SK-N-SH treated with all-trans-retinoic acid at 6 μM for 48 hours (cell line): ENCODE data around the gene AUTS2.
A peak's percentile ranks its signal among the peaks of the same experiment; 100 is the strongest.

Source experiments
- ATAC-seq: fragments of 200-7000 bp; cut with Tn5 transposase; 3 replicates; pipeline ENCODE4 v1.9.1; 2020; ENCODE audit warnings: mild to moderate bottlenecking, moderate library complexity
- ARNTL ChIP-seq: fragments of 450-650 bp; formaldehyde crosslinking; IDR thresholded peaks from 2 replicates; pipeline ENCODE4 v1.5.0; 2020; ENCODE audit warnings: low read depth, mild to moderate bottlenecking, moderate library complexity, borderline replicate concordance
- BACH2 ChIP-seq: fragments of 250-450 bp; sonication (Bioruptor Pico); IDR thresholded peaks from 2 replicates; pipeline ENCODE4 v1.9.0; 2021; ENCODE audit warnings: mild to moderate bottlenecking, borderline replicate concordance
- CSRNP3 ChIP-seq: fragments of 250-450 bp; sonication (Bioruptor Pico); IDR thresholded peaks from 2 replicates; pipeline ENCODE4 v1.5.1; 2021; ENCODE audit warnings: mild to moderate bottlenecking, moderate library complexity
- ESRRG ChIP-seq: fragments of 250-450 bp; sonication (Bioruptor Pico); IDR thresholded peaks from 2 replicates; pipeline ENCODE4 v1.6.1; 2021; ENCODE audit warnings: mild to moderate bottlenecking
- GLIS3 ChIP-seq: fragments of 250-450 bp; sonication (Bioruptor Pico); IDR thresholded peaks from 2 replicates; pipeline ENCODE4 v1.5.0; 2020; ENCODE audit warnings: mild to moderate bottlenecking, moderate library complexity
- ISL1 ChIP-seq: fragments of 250-450 bp; sonication (Bioruptor Pico); IDR thresholded peaks from 2 replicates; pipeline ENCODE4 v2.1.2; 2022; ENCODE audit warnings: mild to moderate bottlenecking, moderate library complexity
- OSR1 ChIP-seq: fragments of 250-450 bp; sonication (Bioruptor Pico); IDR thresholded peaks from 2 replicates; pipeline ENCODE4 v1.8.0; 2022; ENCODE audit warnings: moderate library complexity, mild to moderate bottlenecking, inconsistent platforms
- PATZ1 ChIP-seq: fragments of 250-450 bp; sonication (Bioruptor Pico); IDR thresholded peaks from 2 replicates; pipeline ENCODE4 v1.8.0; 2020; ENCODE audit warnings: mild to moderate bottlenecking, moderate library complexity, borderline replicate concordance
- POU6F1 ChIP-seq: fragments of 250-450 bp; sonication (Bioruptor Pico); IDR thresholded peaks from 2 replicates; pipeline ENCODE4 v1.8.0; 2021; ENCODE audit warnings: low read depth, mild to moderate bottlenecking, moderate library complexity, borderline replicate concordance
- PPARA ChIP-seq: fragments of 250-450 bp; sonication (Bioruptor Pico); IDR thresholded peaks from 2 replicates; pipeline ENCODE4 v1.5.0; 2020; ENCODE audit warnings: mild to moderate bottlenecking, borderline replicate concordance
- RARB ChIP-seq: fragments of 250-450 bp; sonication (Bioruptor Pico); IDR thresholded peaks from 2 replicates; pipeline ENCODE4 v1.8.0; 2021; ENCODE audit warnings: mild to moderate bottlenecking, moderate library complexity
- SNAI2 ChIP-seq: fragments of 250-450 bp; sonication (Bioruptor Pico); IDR thresholded peaks from 2 replicates; pipeline ENCODE4 v1.5.0; 2020; ENCODE audit warnings: mild to moderate bottlenecking, moderate library complexity
- TCF4 ChIP-seq: fragments of 250-450 bp; sonication (Bioruptor Pico); IDR thresholded peaks from 2 replicates; pipeline ENCODE4 v1.8.0; 2021; ENCODE audit warnings: mild to moderate bottlenecking, moderate library complexity, borderline replicate concordance
- TOX ChIP-seq: fragments of 250-450 bp; sonication (Bioruptor Pico); IDR thresholded peaks from 2 replicates; pipeline ENCODE4 v1.8.0; 2021; ENCODE audit warnings: mild to moderate bottlenecking, moderate library complexity, borderline replicate concordance
- TSHZ2 ChIP-seq: fragments of 250-450 bp; sonication (Bioruptor Pico); IDR thresholded peaks from 2 replicates; pipeline ENCODE4 v1.5.0; 2020; ENCODE audit warnings: mild to moderate bottlenecking, moderate library complexity
- ZFP30 ChIP-seq: fragments of 450-650 bp; formaldehyde crosslinking; IDR thresholded peaks from 2 replicates; pipeline ENCODE4 v1.5.0; 2022; ENCODE audit warnings: mild to moderate bottlenecking, moderate library complexity
- ZNF565 ChIP-seq: fragments of 450-650 bp; formaldehyde crosslinking; conservative IDR thresholded peaks from 2 replicates; pipeline ENCODE4 v1.5.0; 2020; ENCODE audit warnings: low read depth, mild to moderate bottlenecking, moderate library complexity
- ZNF70 ChIP-seq: fragments of 450-650 bp; formaldehyde crosslinking; IDR thresholded peaks from 2 replicates; pipeline ENCODE4 v1.5.0; 2020; ENCODE audit warnings: mild to moderate bottlenecking, moderate library complexity
- ZNF8 ChIP-seq: fragments of 450-650 bp; formaldehyde crosslinking; IDR thresholded peaks from 2 replicates; pipeline ENCODE4 v1.5.0; 2020; ENCODE audit warnings: mild to moderate bottlenecking, moderate library complexity

AUTS2 gene

GRCh38 chr7:69799048-69799697 is 200.9 kb downstream of the AUTS2 start (continued):
- no peak for TF ChIP-seq ZFP30 (CRISPR knock-in tag)
- no peak for TF ChIP-seq TOX
- no peak for TF ChIP-seq OSR1 (CRISPR knock-in tag)
- no peak for TF ChIP-seq ESRRG (CRISPR knock-in tag)

GRCh38 chr7:69799990-69800389 is 201.7 kb downstream of the AUTS2 start:
- no peak for TF ChIP-seq RARB (CRISPR knock-in tag)
- TF ChIP-seq ARNTL (CRISPR knock-in tag): no peak
- no peak for TF ChIP-seq PATZ1 (CRISPR knock-in tag)
- TF ChIP-seq TCF4 (CRISPR knock-in tag): no peak
- TF ChIP-seq SNAI2: no peak
- TF ChIP-seq GLIS3: no peak
- no peak for TF ChIP-seq ZNF70
- no peak for TF ChIP-seq ZNF8 (CRISPR knock-in tag)
- no peak for TF ChIP-seq ZNF565 (CRISPR knock-in tag)
- no peak for TF ChIP-seq CSRNP3
- TF ChIP-seq TSHZ2 (CRISPR knock-in tag): no peak
- ATAC-seq: peak; percentile 32

GRCh38 chr7:69800495-69800894 is 202.2 kb downstream of the AUTS2 start:
- TF ChIP-seq PPARA (CRISPR knock-in tag) (no peak), ZNF8 (CRISPR knock-in tag) (no peak), ARNTL (CRISPR knock-in tag) (no peak), CSRNP3 (no peak), OSR1 (CRISPR knock-in tag) (no peak), BACH2 (CRISPR knock-in tag) (no peak), TCF4 (CRISPR knock-in tag) (no peak), ZNF565 (CRISPR knock-in tag) (no peak), ISL1 (CRISPR knock-in tag) (peak; percentile 60)
- ATAC-seq: peak; percentile 86

GRCh38 chr7:69801729-69802682 is 203.7 kb downstream of the AUTS2 start:
- peak; percentile 10; the same call in 1 of the 3 replicates for ATAC-seq
- TF ChIP-seq TCF4 (CRISPR knock-in tag) (peak; percentile 65; the same call in 1 of the 2 replicates), POU6F1 (CRISPR knock-in tag) (no peak)
- TF ChIP-seq, all 23 proteins: peak for 1
